HEK293 (cell line): ENCODE data around the gene BBLN.

Experiments
- CTCF ChIA-PET: fragments of 350-600 bp; formaldehyde crosslinking; extraction: SDS; loops from one replicate; lab custom pipeline; 2021; ENCODE audit warnings: antibody characterized with exemption; lab: Yijun Ruan, JAX
- POLR2A ChIA-PET: fragments of 300-600 bp; formaldehyde crosslinking; extraction: SDS; loops from one replicate; lab custom pipeline; 2020; ENCODE audit warnings: antibody characterized with exemption, inconsistent platforms; lab: Yijun Ruan, JAX
- H3K27ac ChIP-seq: fragments of 200-500 bp; sonication (Bioruptor generic); 2 replicates; pipeline ENCODE4 v1.5.1; 2014; ENCODE audit warnings: low read depth, low read length, control low read depth, inconsistent platforms; ENCODE audit errors: extremely low read depth
- H3K36me3 ChIP-seq, 2 experiments: fragments of 200-500 bp in 1 of 2; sonication (Bioruptor generic) in 1 of 2; 1 replicate in 1 of 2; 2 replicates in 1 of 2; pipeline ENCODE4 v1.5.1; 2014 to 2017; ENCODE audit warnings: inconsistent platforms in 2 of 2, low read length in 2 of 2; ENCODE audit not compliant: control insufficient read depth in 2 of 2, insufficient read depth in 1 of 2
- H3K4me1 ChIP-seq: fragments of 200-500 bp; sonication (Bioruptor generic); 2 replicates; pipeline ENCODE4 v1.5.1; 2014; ENCODE audit warnings: mild to moderate bottlenecking, low read length, inconsistent platforms; ENCODE audit not compliant: control insufficient read depth, insufficient read depth
- H3K4me3 ChIP-seq: 2 replicates; pipeline ENCODE4 v1.5.1; 2011; ENCODE audit warnings: low read depth, mild to moderate bottlenecking, control low read depth, low read length, moderate library complexity
- H3K9me3 ChIP-seq: fragments of 200-500 bp; sonication (Bioruptor generic); 2 replicates; pipeline ENCODE4 v1.5.1; 2014; ENCODE audit warnings: low read depth, low read length, inconsistent platforms; ENCODE audit not compliant: control insufficient read depth, insufficient read depth
- EGR2 ChIP-seq: fragments of 450-650 bp; formaldehyde crosslinking; IDR thresholded peaks from 2 replicates; pipeline ENCODE4 v1.5.1; 2016; ENCODE audit warnings: low read depth, missing biosample characterization, missing genetic modification characterization
- SP2 ChIP-seq: fragments of 450-650 bp; formaldehyde crosslinking; IDR thresholded peaks from 2 replicates; pipeline ENCODE4 v1.5.1; 2016; ENCODE audit warnings: missing biosample characterization, missing genetic modification characterization
- SP3 ChIP-seq: fragments of 450-650 bp; formaldehyde crosslinking; IDR thresholded peaks from 2 replicates; pipeline ENCODE4 v1.5.1; 2016; ENCODE audit warnings: missing biosample characterization, missing genetic modification characterization
- ZFHX2 ChIP-seq: fragments of 450-650 bp; formaldehyde crosslinking; conservative IDR thresholded peaks from 2 replicates; pipeline ENCODE4 v1.5.1; 2016; ENCODE audit warnings: missing biosample characterization, missing genetic modification characterization
- ZNF2 ChIP-seq: fragments of 450-650 bp; formaldehyde crosslinking; IDR thresholded peaks from 2 replicates; pipeline ENCODE4 v1.5.1; 2016; ENCODE audit warnings: missing biosample characterization, missing genetic modification characterization
- ZNF223 ChIP-seq: fragments of 450-650 bp; formaldehyde crosslinking; IDR thresholded peaks from 2 replicates; pipeline ENCODE4 v1.5.1; 2016; ENCODE audit warnings: missing biosample characterization, missing genetic modification characterization
- ZNF621 ChIP-seq: fragments of 450-650 bp; formaldehyde crosslinking; IDR thresholded peaks from 2 replicates; pipeline ENCODE4 v1.5.1; 2017; ENCODE audit warnings: missing biosample characterization, missing genetic modification characterization
- ZNF830 ChIP-seq: fragments of 450-650 bp; IDR thresholded peaks from 2 replicates; pipeline ENCODE4 v1.5.0; 2018; ENCODE audit warnings: missing biosample characterization, missing genetic modification characterization, low read depth, mild to moderate bottlenecking, moderate library complexity
- TF ChIP-seq, protein P1 (sequence below): fragments of 450-650 bp; formaldehyde crosslinking; IDR thresholded peaks from 2 replicates; pipeline ENCODE4 v1.5.1; 2017; ENCODE audit warnings: missing biosample characterization, missing genetic modification characterization
- TF ChIP-seq, protein P2 (sequence below): fragments of 450-650 bp; IDR thresholded peaks from 2 replicates; pipeline ENCODE4 v1.5.1; 2018; ENCODE audit warnings: missing biosample characterization, missing genetic modification characterization
- TF ChIP-seq, protein P3 (sequence below): fragments of 450-650 bp; formaldehyde crosslinking; IDR thresholded peaks from 2 replicates; pipeline ENCODE4 v1.5.1; 2017; ENCODE audit warnings: missing biosample characterization, missing genetic modification characterization
- TF ChIP-seq, protein P4 (sequence below): fragments of 450-650 bp; formaldehyde crosslinking; IDR thresholded peaks from 2 replicates; pipeline ENCODE4 v1.5.1; 2016; ENCODE audit warnings: missing biosample characterization, missing genetic modification characterization, borderline replicate concordance

The BBLN gene

DNA sequence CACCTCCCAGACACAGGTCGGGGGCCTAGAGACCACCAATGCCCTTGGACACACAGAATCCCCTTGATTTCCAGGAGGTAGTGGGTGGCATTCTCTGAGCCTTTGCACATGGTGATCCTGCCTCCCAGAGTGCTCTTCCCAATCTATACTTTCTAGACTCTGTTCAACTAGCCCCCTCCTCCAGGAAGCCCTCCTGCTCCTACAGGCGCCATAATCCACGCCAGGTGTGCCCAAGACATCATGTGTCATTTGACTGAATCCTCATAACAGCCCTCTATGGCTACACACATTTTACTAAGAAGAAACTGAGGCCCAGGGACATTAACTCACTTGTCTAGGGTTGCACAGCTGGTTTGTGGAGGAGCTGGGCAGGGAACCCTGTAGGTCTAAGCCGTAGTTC, 7.1 kb downstream of the BBLN start:
- ChIA-PET POLR2A (interaction anchor here (0.6 to 1.0 kb wide), 2 partner anchors 10 to 14 kb away, joined by 3 read pairs; no protein-coding TSS in a partner anchor), CTCF (interaction anchor here (0.7 kb wide), 1 partner anchor 43 kb away, joined by 3 read pairs; no protein-coding TSS in a partner anchor)
- Histone ChIP-seq H3K36me3 (peaks cover 0 to 74% of the 10 kb centered on the region in 2 experiments; a peak in 2 of 3 replicates), H3K27ac (no peak overlapping the region), H3K9me3 (no peaks in the 10 kb centered on the region), H3K4me1 (no peaks in the 10 kb centered on the region), H3K4me3 (no peak overlapping the region)
- no peak for TF ChIP-seq ZNF830 (tag by site-specific recombination)
- TF ChIP-seq, protein P1, sequence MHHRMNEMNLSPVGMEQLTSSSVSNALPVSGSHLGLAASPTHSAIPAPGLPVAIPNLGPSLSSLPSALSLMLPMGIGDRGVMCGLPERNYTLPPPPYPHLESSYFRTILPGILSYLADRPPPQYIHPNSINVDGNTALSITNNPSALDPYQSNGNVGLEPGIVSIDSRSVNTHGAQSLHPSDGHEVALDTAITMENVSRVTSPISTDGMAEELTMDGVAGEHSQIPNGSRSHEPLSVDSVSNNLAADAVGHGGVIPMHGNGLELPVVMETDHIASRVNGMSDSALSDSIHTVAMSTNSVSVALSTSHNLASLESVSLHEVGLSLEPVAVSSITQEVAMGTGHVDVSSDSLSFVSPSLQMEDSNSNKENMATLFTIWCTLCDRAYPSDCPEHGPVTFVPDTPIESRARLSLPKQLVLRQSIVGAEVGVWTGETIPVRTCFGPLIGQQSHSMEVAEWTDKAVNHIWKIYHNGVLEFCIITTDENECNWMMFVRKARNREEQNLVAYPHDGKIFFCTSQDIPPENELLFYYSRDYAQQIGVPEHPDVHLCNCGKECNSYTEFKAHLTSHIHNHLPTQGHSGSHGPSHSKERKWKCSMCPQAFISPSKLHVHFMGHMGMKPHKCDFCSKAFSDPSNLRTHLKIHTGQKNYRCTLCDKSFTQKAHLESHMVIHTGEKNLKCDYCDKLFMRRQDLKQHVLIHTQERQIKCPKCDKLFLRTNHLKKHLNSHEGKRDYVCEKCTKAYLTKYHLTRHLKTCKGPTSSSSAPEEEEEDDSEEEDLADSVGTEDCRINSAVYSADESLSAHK, result peak; percentile 56; the same call in 1 of the 2 replicates

DNA sequence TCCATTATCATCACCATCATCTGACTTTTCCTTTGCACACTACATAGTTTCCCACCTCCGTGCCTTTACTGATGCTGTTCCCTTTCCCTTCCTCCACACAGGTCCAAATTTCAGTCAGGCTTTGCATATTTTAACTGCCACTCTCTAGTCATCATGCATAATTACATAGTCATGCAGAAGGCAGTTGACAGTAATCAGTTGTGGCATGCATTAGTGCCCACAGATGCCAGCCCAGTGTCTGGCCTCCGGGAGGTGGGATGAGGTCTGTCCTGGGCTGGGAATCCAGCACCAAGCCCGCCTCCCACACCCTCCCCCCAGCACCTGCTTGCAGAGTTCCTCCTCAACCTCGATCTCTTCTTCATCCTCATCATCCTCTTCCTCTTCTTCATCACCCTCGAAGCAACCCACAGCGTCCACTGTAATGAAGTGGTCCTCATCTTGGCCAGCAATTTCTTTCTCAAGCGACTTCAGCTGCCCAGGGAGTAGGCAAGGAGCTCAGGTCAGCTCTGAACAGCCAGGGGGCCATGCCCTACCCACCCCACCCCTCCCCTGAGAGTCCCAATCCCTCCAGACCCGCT, 8.8 kb downstream of the BBLN start:
- Histone ChIP-seq H3K4me1 (no peaks in the 10 kb centered on the region), H3K4me3 (no peak overlapping the region), H3K9me3 (no peaks in the 10 kb centered on the region), H3K36me3 (peaks cover 0 to 58% of the 10 kb centered on the region in 2 experiments; a peak in 2 of 3 replicates), H3K27ac (no peak overlapping the region)
- CTCF ChIA-PET, result interaction anchor here (1.1 kb wide), 1 partner anchor 18 kb away, joined by 3 read pairs; no protein-coding TSS in a partner anchor
- POLR2A ChIA-PET, result no interaction called here
- TF ChIP-seq SP2 (tag by site-specific recombination), result no peak
- TF ChIP-seq, protein P2, sequence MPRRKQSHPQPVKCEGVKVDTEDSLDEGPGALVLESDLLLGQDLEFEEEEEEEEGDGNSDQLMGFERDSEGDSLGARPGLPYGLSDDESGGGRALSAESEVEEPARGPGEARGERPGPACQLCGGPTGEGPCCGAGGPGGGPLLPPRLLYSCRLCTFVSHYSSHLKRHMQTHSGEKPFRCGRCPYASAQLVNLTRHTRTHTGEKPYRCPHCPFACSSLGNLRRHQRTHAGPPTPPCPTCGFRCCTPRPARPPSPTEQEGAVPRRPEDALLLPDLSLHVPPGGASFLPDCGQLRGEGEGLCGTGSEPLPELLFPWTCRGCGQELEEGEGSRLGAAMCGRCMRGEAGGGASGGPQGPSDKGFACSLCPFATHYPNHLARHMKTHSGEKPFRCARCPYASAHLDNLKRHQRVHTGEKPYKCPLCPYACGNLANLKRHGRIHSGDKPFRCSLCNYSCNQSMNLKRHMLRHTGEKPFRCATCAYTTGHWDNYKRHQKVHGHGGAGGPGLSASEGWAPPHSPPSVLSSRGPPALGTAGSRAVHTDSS, result peak; percentile 89

DNA sequence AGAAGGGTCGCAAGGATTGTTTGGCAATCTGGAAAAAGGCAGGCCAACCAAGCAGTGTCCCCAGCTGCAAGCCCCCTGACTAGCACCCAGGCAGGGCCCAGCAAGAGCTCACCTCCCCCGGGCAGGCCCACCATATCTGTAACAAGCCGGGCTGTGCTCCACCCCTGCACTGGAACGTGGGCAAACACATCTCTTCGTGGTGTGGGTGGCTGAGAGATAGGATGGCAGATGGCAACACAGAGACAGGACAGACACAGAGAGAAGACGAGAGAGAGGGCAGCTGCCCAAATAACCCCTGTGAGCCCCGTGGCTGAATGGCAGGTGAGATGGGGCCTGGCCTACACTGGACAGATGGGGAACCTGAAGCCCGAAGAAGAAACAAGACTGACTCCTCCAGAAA, 9.4 kb downstream of the BBLN start:
- H3K4me1 ChIP-seq, result no peaks in the 10 kb centered on the region
- CTCF ChIA-PET, result interaction anchor here (0.6 kb wide), 1 partner anchor 22 kb away, joined by 3 read pairs; no protein-coding TSS in a partner anchor
- POLR2A ChIA-PET, result interaction anchor here (1.2 kb wide), 1 partner anchor 8 kb away, joined by 6 read pairs; no protein-coding TSS in a partner anchor
- peaks cover 0 to 57% of the 10 kb centered on the region in 2 experiments; a peak in 2 of 3 replicates for H3K36me3 ChIP-seq
- no peak overlapping the region for H3K4me3 ChIP-seq
- H3K9me3 ChIP-seq, result no peaks in the 10 kb centered on the region
- no peak overlapping the region for H3K27ac ChIP-seq
- TF ChIP-seq, protein P3, sequence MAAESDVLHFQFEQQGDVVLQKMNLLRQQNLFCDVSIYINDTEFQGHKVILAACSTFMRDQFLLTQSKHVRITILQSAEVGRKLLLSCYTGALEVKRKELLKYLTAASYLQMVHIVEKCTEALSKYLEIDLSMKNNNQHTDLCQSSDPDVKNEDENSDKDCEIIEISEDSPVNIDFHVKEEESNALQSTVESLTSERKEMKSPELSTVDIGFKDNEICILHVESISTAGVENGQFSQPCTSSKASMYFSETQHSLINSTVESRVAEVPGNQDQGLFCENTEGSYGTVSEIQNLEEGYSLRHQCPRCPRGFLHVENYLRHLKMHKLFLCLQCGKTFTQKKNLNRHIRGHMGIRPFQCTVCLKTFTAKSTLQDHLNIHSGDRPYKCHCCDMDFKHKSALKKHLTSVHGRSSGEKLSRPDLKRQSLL (tag by site-specific recombination), result no peak
- TF ChIP-seq EGR2 (tag by site-specific recombination), result peak; percentile 81
- TF ChIP-seq ZNF223, result no peak
- TF ChIP-seq ZFHX2 (tag by site-specific recombination), result peak; percentile 42; the same call in 1 of the 2 replicates
- no peak for TF ChIP-seq SP3 (tag by site-specific recombination)
- TF ChIP-seq, protein P4, sequence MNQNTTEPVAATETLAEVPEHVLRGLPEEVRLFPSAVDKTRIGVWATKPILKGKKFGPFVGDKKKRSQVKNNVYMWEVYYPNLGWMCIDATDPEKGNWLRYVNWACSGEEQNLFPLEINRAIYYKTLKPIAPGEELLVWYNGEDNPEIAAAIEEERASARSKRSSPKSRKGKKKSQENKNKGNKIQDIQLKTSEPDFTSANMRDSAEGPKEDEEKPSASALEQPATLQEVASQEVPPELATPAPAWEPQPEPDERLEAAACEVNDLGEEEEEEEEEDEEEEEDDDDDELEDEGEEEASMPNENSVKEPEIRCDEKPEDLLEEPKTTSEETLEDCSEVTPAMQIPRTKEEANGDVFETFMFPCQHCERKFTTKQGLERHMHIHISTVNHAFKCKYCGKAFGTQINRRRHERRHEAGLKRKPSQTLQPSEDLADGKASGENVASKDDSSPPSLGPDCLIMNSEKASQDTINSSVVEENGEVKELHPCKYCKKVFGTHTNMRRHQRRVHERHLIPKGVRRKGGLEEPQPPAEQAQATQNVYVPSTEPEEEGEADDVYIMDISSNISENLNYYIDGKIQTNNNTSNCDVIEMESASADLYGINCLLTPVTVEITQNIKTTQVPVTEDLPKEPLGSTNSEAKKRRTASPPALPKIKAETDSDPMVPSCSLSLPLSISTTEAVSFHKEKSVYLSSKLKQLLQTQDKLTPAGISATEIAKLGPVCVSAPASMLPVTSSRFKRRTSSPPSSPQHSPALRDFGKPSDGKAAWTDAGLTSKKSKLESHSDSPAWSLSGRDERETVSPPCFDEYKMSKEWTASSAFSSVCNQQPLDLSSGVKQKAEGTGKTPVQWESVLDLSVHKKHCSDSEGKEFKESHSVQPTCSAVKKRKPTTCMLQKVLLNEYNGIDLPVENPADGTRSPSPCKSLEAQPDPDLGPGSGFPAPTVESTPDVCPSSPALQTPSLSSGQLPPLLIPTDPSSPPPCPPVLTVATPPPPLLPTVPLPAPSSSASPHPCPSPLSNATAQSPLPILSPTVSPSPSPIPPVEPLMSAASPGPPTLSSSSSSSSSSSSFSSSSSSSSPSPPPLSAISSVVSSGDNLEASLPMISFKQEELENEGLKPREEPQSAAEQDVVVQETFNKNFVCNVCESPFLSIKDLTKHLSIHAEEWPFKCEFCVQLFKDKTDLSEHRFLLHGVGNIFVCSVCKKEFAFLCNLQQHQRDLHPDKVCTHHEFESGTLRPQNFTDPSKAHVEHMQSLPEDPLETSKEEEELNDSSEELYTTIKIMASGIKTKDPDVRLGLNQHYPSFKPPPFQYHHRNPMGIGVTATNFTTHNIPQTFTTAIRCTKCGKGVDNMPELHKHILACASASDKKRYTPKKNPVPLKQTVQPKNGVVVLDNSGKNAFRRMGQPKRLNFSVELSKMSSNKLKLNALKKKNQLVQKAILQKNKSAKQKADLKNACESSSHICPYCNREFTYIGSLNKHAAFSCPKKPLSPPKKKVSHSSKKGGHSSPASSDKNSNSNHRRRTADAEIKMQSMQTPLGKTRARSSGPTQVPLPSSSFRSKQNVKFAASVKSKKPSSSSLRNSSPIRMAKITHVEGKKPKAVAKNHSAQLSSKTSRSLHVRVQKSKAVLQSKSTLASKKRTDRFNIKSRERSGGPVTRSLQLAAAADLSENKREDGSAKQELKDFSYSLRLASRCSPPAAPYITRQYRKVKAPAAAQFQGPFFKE (tag by site-specific recombination), result no peak
- no peak for TF ChIP-seq ZNF2 (tag by site-specific recombination)
- no peak for TF ChIP-seq ZNF621 (tag by site-specific recombination)
